Activated naive CD8-positive, alpha-beta T cell (primary cell): ENCODE data around the gene EPHB1.
"Not testable (repeated sequence)": the region's sequence is repeated elsewhere in the genome, so short reads cannot be mapped to it uniquely, and the experiment has no call there.

Source experiments
- H3K27ac Mint-ChIP-seq: one replicate; pipeline ENCODE4 v1.8.0; 2021; ENCODE audit warnings: mixed read lengths
- H3K27me3 Mint-ChIP-seq: one replicate; pipeline ENCODE4 v1.8.0; 2021; ENCODE audit warnings: mixed read lengths
- H3K36me3 Mint-ChIP-seq: one replicate; pipeline ENCODE4 v1.8.0; 2021; ENCODE audit warnings: mixed read lengths
- H3K4me1 Mint-ChIP-seq: one replicate; pipeline ENCODE4 v1.8.0; 2021; ENCODE audit warnings: low read depth, mixed read lengths
- H3K4me3 Mint-ChIP-seq: one replicate; pipeline ENCODE4 v1.8.0; 2021; ENCODE audit warnings: mild to moderate bottlenecking, mixed read lengths
- H3K9me3 Mint-ChIP-seq: one replicate; pipeline ENCODE4 v1.8.0; 2021; ENCODE audit warnings: low read depth, mixed read lengths

EPHB1 gene

DNA sequence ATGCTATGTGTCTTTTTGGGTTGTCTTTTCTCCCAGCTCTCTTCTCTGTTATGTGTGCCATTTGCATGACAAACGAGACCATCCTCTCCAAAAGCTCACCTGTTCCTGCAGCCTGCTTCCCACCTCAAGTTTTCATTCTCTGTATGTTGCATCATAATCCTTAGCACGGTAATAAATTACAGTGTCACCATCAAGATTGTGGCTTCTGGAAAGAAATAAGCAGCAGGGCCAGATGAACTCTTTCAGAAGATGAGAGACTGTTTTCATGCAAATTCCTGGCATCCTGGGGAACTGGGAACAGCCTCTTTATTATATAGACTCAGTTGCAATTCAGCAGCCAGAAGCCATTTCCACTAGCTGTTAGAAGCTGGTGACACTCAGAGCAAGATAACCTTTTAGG lies 436.7 kb downstream of the EPHB1 start:
- Mint-ChIP-seq H3K4me1 (no peaks in the 10 kb centered on the region), H3K27ac (no peak overlapping the region), H3K9me3 (peaks cover 3% of the 10 kb centered on the region), H3K36me3 (no peaks in the 10 kb centered on the region), H3K27me3 (peaks cover 4% of the 10 kb centered on the region), H3K4me3 (no peak overlapping the region)

DNA sequence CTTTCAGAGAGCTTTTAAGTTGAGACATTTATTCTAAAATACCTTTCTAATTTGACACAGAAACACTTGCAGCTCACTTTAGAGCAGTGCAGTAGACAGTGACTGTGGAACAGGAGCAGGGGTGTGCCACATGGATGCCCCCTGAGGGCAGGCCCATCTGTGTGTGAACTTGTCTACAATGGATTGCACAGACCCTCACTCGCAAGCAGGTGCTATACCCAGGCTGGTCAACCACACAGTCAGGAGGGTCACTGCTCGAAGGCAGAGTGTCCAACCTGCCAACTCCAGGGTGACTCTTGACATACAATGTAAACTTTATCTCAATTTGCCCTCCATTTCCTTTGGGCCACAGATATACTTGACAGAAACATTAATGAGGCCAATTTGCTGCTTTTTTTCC lies 437.2 kb downstream of the EPHB1 start:
- Mint-ChIP-seq H3K27me3 (peaks cover 3% of the 10 kb centered on the region), H3K4me1 (no peaks in the 10 kb centered on the region), H3K36me3 (no peaks in the 10 kb centered on the region), H3K9me3 (peaks cover 3% of the 10 kb centered on the region), H3K4me3 (no peak overlapping the region), H3K27ac (no peak overlapping the region)

DNA sequence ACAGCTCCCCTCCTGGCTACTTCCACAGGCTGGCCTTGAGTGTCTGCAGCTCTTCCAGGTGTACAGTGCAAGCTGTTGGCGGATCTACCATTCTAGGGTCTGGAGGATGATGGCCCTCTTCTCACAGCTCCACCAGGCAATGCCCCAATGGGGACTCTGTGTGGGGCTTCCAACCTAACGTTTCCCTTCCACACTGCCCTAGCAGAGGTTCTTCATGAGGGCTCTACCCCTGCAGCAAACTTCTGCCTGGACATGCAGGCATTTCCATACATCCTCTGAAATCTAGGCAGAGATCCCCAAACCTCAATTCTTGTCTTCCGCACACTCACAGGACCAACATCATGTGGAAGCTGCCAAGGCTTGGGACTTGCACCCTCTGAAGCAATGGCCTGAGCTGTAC lies 438.4 kb downstream of the EPHB1 start:
- not testable (repeated sequence) for H3K4me1 Mint-ChIP-seq, H3K36me3 Mint-ChIP-seq, H3K9me3 Mint-ChIP-seq, H3K27me3 Mint-ChIP-seq, H3K27ac Mint-ChIP-seq, H3K4me3 Mint-ChIP-seq

DNA sequence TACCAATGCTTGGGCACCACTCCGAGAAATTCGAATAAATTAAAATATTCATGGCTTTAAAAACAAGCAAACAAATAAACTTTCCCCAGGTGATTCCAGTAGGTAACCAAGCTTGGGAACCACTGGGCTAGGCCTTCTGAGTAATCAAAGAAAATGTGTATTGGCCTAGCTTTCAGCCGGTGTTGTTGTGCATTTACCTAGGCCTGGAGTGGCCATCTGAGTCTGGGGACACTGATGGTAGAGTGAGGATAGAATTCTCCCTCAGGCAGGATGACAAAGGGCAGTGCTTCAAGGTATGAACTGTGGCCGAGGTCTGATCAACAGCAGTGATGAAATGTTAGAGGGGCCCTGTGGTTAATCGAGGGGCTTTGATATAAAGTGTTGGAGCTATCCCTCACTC lies 440.5 kb downstream of the EPHB1 start:
- Mint-ChIP-seq H3K27ac (no peak overlapping the region), H3K4me1 (no peaks in the 10 kb centered on the region), H3K9me3 (peaks cover 3% of the 10 kb centered on the region), H3K4me3 (no peak overlapping the region), H3K27me3 (no peaks in the 10 kb centered on the region), H3K36me3 (no peaks in the 10 kb centered on the region)

DNA sequence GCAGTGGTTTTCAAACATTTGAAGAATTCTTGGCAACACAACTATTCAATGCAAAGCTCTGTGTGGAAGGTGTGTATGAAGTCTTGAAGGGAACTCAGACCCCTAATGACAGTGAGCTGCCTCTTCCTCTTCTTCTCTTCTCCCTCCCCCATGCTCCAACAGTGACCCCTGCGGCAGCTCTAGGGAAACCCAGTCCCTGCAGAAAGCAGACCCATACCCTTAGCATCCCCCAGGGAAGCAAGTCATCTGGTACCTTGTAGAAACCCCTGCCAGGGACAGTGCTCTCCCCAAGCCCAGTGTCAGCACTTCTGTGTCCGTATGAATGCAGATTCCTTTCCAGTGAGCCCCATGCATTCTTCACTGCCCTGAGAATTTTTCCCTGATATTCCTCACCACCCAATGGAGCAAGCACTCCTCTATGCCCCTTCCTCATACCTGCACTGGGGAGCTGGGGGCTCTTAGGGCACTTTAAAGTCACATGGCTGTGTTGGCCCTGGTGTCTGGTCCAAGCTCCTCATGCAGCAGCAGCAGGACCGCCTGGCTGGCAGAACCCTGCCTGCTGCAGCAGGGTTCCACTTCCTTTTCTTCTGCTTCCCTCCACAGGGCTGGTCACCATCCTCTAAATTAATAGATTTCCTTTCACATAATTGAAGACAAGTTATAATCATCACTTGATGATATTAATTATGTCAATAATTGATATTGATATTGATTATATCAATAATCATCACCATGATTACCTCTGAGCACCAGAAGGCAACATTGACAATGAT lies 442.5 kb downstream of the EPHB1 start:
- peaks cover 3% of the 10 kb centered on the region for H3K9me3 Mint-ChIP-seq
- H3K4me3 Mint-ChIP-seq, result no peak overlapping the region
- no peaks in the 10 kb centered on the region for H3K36me3 Mint-ChIP-seq
- H3K27ac Mint-ChIP-seq, result no peak overlapping the region
- no peaks in the 10 kb centered on the region for H3K4me1 Mint-ChIP-seq
- H3K27me3 Mint-ChIP-seq, result no peaks in the 10 kb centered on the region

DNA sequence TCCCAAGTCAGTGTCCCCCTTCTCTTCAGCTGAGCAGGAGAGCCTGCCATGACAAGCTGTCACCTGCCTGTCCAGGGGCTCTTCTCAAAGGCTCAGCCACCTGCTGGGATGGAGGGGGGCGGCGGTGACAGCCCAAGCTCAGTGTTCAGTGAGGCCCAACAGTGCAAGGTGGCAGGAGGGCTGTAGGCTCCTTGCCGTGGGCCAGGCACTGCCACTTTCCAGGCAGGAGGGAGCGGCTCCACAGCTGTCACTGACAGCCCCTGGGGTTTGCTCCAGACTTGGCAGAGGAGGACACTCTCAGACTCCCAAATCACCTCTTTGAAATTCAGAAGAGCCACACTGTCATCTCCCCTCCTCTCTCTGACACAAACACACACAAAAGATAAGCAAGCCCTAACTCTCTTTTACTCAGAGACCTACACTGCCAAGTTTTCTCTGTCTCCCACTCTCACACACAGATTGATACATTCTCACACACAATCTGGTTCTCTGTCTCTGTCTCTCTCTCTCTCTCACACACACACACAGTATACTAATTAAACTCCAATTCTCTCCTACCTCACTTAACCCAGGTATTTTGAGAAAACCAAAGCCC lies 443.3 kb downstream of the EPHB1 start:
- peaks cover 3% of the 10 kb centered on the region for H3K9me3 Mint-ChIP-seq
- H3K36me3 Mint-ChIP-seq, result no peaks in the 10 kb centered on the region
- no peak overlapping the region for H3K27ac Mint-ChIP-seq
- H3K4me3 Mint-ChIP-seq, result no peak overlapping the region
- H3K4me1 Mint-ChIP-seq, result no peaks in the 10 kb centered on the region
- H3K27me3 Mint-ChIP-seq, result no peaks in the 10 kb centered on the region

DNA sequence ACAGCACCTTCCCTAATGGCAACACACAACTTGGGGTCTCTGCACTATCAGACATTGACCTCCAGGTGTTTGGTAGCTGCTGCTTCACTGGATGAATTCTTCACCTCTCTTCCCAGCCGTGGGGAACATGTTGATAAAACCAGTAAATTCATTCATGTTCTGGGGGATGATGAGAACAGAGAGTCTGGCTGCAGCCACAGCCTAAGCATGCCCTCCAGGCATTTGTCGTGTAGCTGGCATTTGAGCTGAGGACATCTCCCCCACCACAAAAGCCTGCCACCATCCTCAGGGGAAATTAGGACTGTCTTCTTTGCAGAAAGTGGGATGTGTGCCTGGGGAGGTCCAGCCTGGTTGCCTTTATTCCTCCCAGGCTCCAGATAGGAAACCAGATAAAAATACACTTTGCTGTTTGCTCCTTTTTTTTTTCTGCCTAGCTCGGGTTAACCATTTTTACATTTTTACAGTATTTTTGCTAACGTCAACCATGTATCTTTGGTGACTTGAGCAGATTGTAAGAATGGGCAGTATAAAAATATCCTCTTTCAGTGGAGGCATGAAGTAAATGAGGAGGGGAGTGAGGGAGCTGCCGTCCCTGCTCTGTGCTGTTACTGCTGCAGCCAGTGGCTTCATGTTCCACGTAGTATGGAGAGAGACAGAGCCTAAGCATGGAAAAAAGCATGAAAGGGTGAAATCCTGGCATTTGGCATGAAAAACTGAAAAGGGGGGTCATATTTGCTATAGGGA lies 444.0 kb downstream of the EPHB1 start:
- Mint-ChIP-seq H3K27me3 (no peaks in the 10 kb centered on the region), H3K36me3 (no peaks in the 10 kb centered on the region), H3K4me1 (no peaks in the 10 kb centered on the region), H3K27ac (no peak overlapping the region), H3K9me3 (peaks cover 3% of the 10 kb centered on the region), H3K4me3 (no peak overlapping the region)

DNA sequence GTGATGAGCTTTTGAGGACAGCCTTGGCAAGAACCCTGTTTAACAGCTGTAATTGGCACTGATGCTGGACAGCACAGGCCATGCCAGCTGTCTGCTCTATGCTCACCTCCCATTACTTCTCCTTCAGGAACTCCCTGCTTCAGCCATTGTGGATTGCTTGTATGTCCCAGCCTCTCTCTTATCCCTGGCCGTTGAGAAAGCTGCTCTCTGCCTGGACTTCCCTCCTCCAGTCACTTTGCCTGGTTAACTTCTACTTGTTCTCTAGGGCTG lies 444.5 kb downstream of the EPHB1 start:
- no peaks in the 10 kb centered on the region for H3K36me3 Mint-ChIP-seq
- no peak overlapping the region for H3K4me3 Mint-ChIP-seq
- no peaks in the 10 kb centered on the region for H3K4me1 Mint-ChIP-seq
- H3K9me3 Mint-ChIP-seq, result peaks cover 3% of the 10 kb centered on the region
- no peak overlapping the region for H3K27ac Mint-ChIP-seq
- H3K27me3 Mint-ChIP-seq, result no peaks in the 10 kb centered on the region

DNA sequence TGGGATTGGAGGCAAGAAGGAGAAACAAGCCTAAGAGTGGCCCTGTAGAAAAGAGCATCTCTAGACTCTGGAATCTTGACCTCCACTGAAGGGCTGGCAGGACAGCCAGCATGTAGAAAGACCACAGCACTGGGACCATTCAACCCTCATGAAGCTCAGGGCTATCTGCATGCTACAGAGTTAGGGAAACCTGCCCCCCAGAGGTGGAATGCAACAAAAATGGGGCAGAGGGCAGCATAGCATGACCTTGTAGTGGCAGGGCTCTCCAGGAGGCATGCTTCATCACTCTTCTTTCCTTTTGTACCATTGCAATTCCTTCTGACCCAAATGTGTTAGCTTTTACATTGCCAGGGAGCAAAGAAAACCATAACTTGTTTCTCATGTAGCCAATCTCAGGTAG lies 445.4 kb downstream of the EPHB1 start:
- Mint-ChIP-seq H3K36me3 (no peaks in the 10 kb centered on the region), H3K9me3 (peaks cover 3% of the 10 kb centered on the region), H3K4me1 (no peaks in the 10 kb centered on the region), H3K4me3 (no peak overlapping the region), H3K27ac (no peak overlapping the region), H3K27me3 (no peaks in the 10 kb centered on the region)

DNA sequence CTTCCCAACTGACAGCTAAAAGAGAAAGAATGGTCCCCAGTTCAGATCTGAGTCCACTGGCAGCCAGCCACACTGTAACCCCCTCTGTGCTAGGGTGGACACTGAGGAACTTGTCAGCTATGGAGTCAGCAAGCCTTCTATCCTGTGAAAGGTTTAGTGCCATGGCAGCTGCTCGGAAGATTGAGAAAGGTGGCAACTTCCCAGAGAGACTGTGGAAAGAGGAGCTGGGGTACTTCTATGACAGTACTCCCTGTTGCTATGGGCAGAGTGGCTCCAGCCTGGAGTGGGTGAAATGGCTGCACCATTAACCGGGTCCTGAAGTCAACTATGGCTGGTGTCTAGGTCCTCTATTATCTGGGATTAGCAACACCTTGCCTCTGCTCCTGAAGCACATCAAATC lies 447.2 kb downstream of the EPHB1 start:
- no peak overlapping the region for H3K27ac Mint-ChIP-seq

DNA sequence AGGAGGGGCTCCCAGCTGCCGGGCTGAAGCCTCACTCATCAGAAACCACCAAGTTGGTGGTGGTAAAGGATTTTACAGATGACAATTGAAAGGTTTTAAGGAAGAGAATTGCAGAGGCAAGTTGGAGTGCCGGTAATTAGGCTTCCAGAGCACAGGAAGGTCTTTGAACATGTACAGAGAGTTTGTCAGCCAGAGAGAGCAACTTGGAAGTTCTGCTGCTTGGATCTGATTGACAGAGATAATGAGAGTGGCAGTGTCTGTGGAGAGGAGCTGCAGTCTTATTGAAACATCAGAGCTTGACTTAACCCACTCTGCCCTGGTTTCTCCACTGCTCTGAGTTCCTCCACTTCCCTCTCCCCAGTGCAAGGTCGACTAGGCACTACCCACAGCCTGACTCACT lies 448.6 kb downstream of the EPHB1 start:
- no peak overlapping the region for H3K27ac Mint-ChIP-seq
- no peaks in the 10 kb centered on the region for H3K27me3 Mint-ChIP-seq
- no peak overlapping the region for H3K4me3 Mint-ChIP-seq
- no peaks in the 10 kb centered on the region for H3K4me1 Mint-ChIP-seq
- H3K36me3 Mint-ChIP-seq, result no peaks in the 10 kb centered on the region
- no peaks in the 10 kb centered on the region for H3K9me3 Mint-ChIP-seq

More for the DNA sequence above, 447.2 kb downstream of the EPHB1 start:
- H3K4me1 Mint-ChIP-seq, result no peaks in the 10 kb centered on the region
- no peaks in the 10 kb centered on the region for H3K27me3 Mint-ChIP-seq
- no peaks in the 10 kb centered on the region for H3K9me3 Mint-ChIP-seq
- no peaks in the 10 kb centered on the region for H3K36me3 Mint-ChIP-seq
- no peak overlapping the region for H3K4me3 Mint-ChIP-seq

DNA sequence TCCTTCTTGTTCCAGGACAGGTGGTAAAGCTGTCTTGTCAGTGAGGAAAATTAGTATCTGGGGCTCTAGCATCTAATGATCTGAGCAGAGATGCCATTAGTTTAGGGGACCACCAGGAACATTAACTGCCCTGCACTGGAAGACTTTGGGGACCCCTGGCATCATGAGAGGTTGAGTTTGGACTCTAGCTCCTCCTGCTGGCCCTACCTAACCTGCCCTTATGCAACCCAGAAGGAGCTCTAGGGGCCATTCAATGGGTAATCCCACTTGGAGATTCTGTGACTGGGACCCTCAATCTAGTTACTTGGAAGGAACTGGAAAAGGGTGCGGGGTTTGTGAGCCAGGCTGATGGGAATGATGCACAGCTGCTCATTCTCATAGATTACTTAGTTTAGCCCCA lies 451.0 kb downstream of the EPHB1 start:
- Mint-ChIP-seq H3K4me3 (no peak overlapping the region), H3K4me1 (no peaks in the 10 kb centered on the region), H3K27me3 (no peaks in the 10 kb centered on the region), H3K36me3 (no peaks in the 10 kb centered on the region), H3K27ac (no peak overlapping the region), H3K9me3 (no peaks in the 10 kb centered on the region)

DNA sequence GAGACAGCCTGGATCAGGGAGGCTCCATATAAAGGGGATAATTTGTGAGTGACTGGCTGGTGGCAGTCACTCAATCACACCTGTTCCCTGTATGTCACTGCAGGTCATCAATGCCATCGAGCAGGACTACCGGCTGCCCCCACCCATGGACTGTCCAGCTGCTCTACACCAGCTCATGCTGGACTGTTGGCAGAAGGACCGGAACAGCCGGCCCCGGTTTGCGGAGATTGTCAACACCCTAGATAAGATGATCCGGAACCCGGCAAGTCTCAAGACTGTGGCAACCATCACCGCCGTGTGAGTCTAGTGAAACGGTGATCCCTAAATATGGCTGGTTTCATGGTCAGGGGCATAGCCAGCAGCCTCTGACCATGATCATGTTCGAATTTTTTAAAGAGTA lies 453.2 kb downstream of the EPHB1 start:
- no peaks in the 10 kb centered on the region for H3K27me3 Mint-ChIP-seq
- H3K4me3 Mint-ChIP-seq, result no peak overlapping the region
- no peaks in the 10 kb centered on the region for H3K36me3 Mint-ChIP-seq
- no peaks in the 10 kb centered on the region for H3K4me1 Mint-ChIP-seq
- H3K9me3 Mint-ChIP-seq, result no peaks in the 10 kb centered on the region
- no peak overlapping the region for H3K27ac Mint-ChIP-seq

DNA sequence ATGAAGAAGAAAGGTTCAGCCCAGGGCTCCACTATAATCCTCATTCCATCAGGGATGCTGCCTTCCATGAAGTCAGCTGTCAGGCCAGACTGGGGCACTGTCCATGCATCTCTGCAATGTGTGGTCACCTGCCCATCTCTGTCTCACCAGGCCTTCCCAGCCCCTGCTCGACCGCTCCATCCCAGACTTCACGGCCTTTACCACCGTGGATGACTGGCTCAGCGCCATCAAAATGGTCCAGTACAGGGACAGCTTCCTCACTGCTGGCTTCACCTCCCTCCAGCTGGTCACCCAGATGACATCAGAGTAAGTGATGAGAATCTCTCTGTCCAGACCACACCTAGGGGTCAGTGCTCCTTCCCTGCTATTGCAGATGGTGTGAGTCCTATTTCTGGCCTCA lies 454.1 kb downstream of the EPHB1 start:
- Mint-ChIP-seq H3K9me3 (no peaks in the 10 kb centered on the region), H3K4me3 (no peak overlapping the region), H3K4me1 (no peaks in the 10 kb centered on the region), H3K27me3 (no peaks in the 10 kb centered on the region), H3K36me3 (no peaks in the 10 kb centered on the region), H3K27ac (no peak overlapping the region)

DNA sequence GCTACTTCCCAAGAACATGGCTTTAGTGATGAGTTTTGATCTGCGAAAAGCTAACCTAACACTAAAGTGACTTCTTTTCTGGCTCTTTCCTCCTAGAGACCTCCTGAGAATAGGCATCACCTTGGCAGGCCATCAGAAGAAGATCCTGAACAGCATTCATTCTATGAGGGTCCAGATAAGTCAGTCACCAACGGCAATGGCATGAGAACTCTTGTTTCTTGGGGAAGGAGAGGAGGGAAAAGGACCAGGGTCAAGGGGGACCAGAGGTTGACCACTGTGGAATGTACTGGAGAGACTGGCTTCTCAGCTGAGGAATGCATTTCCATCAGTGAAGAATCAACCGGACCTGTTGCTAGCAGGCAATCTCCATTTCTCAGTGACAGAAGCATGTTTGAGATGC lies 463.9 kb downstream of the EPHB1 start:
- no peak overlapping the region for H3K4me3 Mint-ChIP-seq
- H3K27me3 Mint-ChIP-seq, result peaks cover 3% of the 10 kb centered on the region
- H3K36me3 Mint-ChIP-seq, result no peaks in the 10 kb centered on the region
- no peaks in the 10 kb centered on the region for H3K4me1 Mint-ChIP-seq
- no peak overlapping the region for H3K27ac Mint-ChIP-seq
- H3K9me3 Mint-ChIP-seq, result no peaks in the 10 kb centered on the region

DNA sequence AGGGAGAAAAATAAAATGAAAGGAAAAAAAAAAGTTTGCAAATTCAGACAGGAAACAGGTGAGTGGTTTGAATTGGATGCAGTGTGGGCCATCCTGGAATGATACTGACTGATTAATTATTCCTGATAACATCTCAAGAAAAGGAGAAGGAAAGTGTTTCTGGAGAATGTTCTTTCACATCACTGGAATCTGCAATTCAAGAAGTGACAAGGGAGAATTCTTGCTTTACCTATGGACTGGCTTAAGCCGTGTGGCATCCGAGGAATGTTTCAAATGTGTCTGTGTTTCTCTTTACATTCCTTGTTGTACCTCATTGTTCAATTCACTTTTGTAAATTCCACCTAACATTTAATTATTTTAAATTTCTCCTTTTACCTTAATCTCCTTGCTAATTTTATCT lies 465.0 kb downstream of the EPHB1 start:
- no peaks in the 10 kb centered on the region for H3K9me3 Mint-ChIP-seq
- no peak overlapping the region for H3K27ac Mint-ChIP-seq
- no peaks in the 10 kb centered on the region for H3K36me3 Mint-ChIP-seq
- no peaks in the 10 kb centered on the region for H3K4me1 Mint-ChIP-seq
- H3K27me3 Mint-ChIP-seq, result peaks cover 3% of the 10 kb centered on the region
- no peak overlapping the region for H3K4me3 Mint-ChIP-seq
